KMS-11 (cell line): ENCODE measurements around the gene LASP1.
"Not testable (repeated sequence)": the region's sequence is repeated elsewhere in the genome, so short reads cannot be mapped to it uniquely, and the experiment has no call there.

Experiments used
- H2AFZ ChIP-seq: fragments of 200-600 bp; sonication (generic); 2 replicates; pipeline ENCODE4 v1.6.1; 2016; ENCODE audit warnings: antibody characterized with exemption, mixed run types, low read depth
- H3K27ac ChIP-seq: fragments of 200-600 bp; sonication (generic); 2 replicates; pipeline ENCODE4 v1.6.1; 2016; ENCODE audit warnings: mild to moderate bottlenecking, mixed run types
- H3K27me3 ChIP-seq: fragments of 200-600 bp; sonication (generic); 2 replicates; pipeline ENCODE4 v1.6.1; 2017; ENCODE audit warnings: mild to moderate bottlenecking, low read depth, mixed run types, moderate library complexity; ENCODE audit not compliant: insufficient read depth
- H3K36me3 ChIP-seq: fragments of 200-600 bp; sonication (generic); 2 replicates; pipeline ENCODE4 v1.6.1; 2017; ENCODE audit warnings: mild to moderate bottlenecking, mixed run types; ENCODE audit not compliant: insufficient read depth
- H3K4me1 ChIP-seq: fragments of 200-600 bp; sonication (generic); 2 replicates; pipeline ENCODE4 v1.6.1; 2016; ENCODE audit warnings: mild to moderate bottlenecking, low read depth, mixed run types; ENCODE audit not compliant: poor library complexity, severe bottlenecking
- H3K4me2 ChIP-seq: fragments of 200-600 bp; sonication (generic); 2 replicates; pipeline ENCODE4 v1.7.0; 2016; ENCODE audit warnings: mild to moderate bottlenecking, mixed run types
- H3K4me3 ChIP-seq: fragments of 200-600 bp; sonication (generic); IDR thresholded peaks from 2 replicates; pipeline ENCODE4 v1.6.1; 2017; ENCODE audit warnings: low read depth, low read length, mixed read lengths; ENCODE audit not compliant: insufficient read depth
- H3K79me2 ChIP-seq: fragments of 200-600 bp; sonication (generic); 2 replicates; pipeline ENCODE4 v1.6.1; 2016; ENCODE audit warnings: low read depth, mixed run types; ENCODE audit not compliant: insufficient read depth
- H3K9ac ChIP-seq: fragments of 200-600 bp; sonication (generic); 2 replicates; pipeline ENCODE4 v1.6.1; 2016; ENCODE audit warnings: mild to moderate bottlenecking, mixed run types
- H4K20me1 ChIP-seq: fragments of 200-600 bp; sonication (generic); 2 replicates; pipeline ENCODE4 v1.6.1; 2016; ENCODE audit warnings: mild to moderate bottlenecking, mixed run types; ENCODE audit not compliant: insufficient read depth
- TF ChIP-seq, protein P1 (sequence below): fragments of 200-600 bp; sonication (generic); conservative IDR thresholded peaks from 2 replicates; pipeline ENCODE4 v1.6.1; 2017; ENCODE audit warnings: low read depth, mild to moderate bottlenecking, antibody characterized with exemption, low read length, moderate library complexity, mixed read lengths

LASP1 gene

DNA sequence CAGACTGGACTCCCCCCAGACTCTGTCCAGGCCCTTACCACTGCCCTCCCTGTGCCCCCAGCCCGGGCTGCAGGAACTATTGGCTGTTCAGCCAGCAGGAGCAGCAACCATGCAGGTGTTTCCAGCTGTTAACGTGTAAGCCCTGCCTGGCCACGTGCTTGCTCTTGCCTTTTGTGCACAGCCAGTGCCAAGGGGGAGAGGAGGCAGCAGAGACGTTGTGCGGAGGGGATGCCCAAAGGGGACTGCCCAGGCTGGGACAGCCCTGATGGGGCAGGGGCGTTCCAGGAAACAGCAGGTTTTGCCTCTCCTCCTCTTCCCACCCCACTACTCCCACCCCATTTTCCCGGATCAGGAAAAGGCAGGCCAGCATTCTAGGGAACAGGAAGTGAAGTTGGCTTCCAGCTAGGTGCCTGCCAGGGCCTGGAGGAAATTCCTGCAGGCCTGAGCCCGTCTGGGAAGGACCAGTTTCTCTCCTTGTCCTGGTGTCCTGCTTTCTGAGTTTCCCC is 38.9 kb downstream of the LASP1 start:
- Histone ChIP-seq H3K4me2 (no peak overlapping the region), H4K20me1 (no peaks in the 10 kb centered on the region), H3K27ac (no peak overlapping the region), H3K4me3 (no peak overlapping the region), H3K27me3 (no peaks in the 10 kb centered on the region), H3K4me1 (no peaks in the 10 kb centered on the region), H3K36me3 (no peaks in the 10 kb centered on the region), H3K9ac (no peak overlapping the region), H2AFZ (no peak overlapping the region), H3K79me2 (no peaks in the 10 kb centered on the region)
- TF ChIP-seq, protein P1, sequence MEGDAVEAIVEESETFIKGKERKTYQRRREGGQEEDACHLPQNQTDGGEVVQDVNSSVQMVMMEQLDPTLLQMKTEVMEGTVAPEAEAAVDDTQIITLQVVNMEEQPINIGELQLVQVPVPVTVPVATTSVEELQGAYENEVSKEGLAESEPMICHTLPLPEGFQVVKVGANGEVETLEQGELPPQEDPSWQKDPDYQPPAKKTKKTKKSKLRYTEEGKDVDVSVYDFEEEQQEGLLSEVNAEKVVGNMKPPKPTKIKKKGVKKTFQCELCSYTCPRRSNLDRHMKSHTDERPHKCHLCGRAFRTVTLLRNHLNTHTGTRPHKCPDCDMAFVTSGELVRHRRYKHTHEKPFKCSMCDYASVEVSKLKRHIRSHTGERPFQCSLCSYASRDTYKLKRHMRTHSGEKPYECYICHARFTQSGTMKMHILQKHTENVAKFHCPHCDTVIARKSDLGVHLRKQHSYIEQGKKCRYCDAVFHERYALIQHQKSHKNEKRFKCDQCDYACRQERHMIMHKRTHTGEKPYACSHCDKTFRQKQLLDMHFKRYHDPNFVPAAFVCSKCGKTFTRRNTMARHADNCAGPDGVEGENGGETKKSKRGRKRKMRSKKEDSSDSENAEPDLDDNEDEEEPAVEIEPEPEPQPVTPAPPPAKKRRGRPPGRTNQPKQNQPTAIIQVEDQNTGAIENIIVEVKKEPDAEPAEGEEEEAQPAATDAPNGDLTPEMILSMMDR: no peak

DNA sequence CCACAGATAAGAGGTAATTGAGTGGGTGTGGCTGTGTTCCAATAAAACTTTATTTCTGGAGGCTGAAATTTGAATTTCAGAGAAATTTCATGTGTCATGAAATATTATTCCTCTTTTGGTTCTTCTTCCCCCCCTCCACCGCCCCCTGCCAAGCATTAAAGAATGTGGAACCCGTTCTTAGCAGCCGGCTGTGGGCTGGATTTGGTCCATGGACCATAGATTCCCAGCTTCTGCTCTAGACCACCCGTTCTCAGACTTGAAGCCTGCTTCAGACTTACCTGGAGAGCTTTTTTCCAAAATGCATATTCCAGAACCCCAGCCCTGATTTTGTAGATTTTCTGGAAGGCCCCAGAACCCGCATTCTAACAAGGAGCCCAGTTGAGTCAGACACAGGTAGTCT is 40.5 kb downstream of the LASP1 start:
- TF ChIP-seq, protein P1: no peak
- Histone ChIP-seq H3K4me1 (no peaks in the 10 kb centered on the region), H3K79me2 (no peaks in the 10 kb centered on the region), H2AFZ (no peak overlapping the region), H3K27me3 (no peaks in the 10 kb centered on the region), H3K4me3 (no peak overlapping the region), H3K27ac (no peak overlapping the region), H3K9ac (no peak overlapping the region), H4K20me1 (no peaks in the 10 kb centered on the region), H3K36me3 (no peaks in the 10 kb centered on the region), H3K4me2 (no peak overlapping the region)

DNA sequence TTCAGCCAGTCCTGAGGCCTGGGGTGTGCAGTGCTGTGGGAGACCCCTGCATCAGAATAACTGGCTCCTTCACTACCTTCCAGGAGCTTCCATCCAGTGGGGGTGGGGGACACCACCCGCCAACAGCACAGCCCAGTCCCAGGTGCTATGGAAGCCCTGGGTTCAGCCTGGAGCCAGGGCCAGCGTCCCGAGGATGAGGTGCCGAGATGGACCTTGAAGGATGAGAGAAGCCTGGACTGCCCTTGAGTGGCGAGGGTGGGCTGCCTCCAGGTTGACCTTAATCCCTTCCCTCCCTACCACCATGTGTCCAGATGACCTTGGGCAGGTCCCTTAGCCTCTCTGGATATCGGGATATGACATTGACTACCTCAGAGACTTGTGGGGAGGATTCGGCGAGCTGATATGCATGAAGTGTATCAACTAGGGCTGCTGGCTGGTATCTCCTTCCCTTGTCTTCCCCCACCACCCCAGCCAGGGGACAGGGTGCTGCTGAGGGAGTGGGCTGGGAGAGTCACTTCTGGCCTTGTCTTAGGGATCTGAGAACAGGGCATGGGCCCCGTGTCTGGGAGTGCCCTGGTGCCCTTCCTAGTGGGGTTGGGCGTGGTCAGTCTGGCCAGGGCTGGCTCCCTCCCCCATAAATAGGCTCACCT is 41.3 kb downstream of the LASP1 start:
- no peaks in the 10 kb centered on the region for H4K20me1 ChIP-seq
- no peak overlapping the region for H2AFZ ChIP-seq
- no peak overlapping the region for H3K4me3 ChIP-seq
- no peaks in the 10 kb centered on the region for H3K4me1 ChIP-seq
- no peaks in the 10 kb centered on the region for H3K27me3 ChIP-seq
- H3K27ac ChIP-seq: no peak overlapping the region
- no peak overlapping the region for H3K4me2 ChIP-seq
- no peaks in the 10 kb centered on the region for H3K79me2 ChIP-seq
- no peak overlapping the region for H3K9ac ChIP-seq
- TF ChIP-seq, protein P1: no peak
- H3K36me3 ChIP-seq: no peaks in the 10 kb centered on the region

DNA sequence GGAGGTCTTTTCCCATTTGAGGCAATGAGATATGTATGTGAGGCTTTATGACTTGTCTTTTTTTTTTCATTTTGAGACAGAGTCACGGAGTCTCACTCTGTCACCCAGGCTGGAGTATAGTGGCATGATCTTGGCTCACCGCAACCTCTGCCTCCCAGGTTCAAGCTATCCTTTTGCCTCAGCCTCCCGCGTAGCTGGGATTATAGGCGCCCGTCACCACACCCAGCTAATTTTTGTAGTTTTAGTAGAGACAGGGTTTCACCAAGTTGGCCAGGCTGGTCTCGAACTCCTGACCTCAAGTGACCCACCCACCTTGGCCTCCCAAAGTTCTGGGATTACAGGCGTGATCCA is 41.8 kb downstream of the LASP1 start:
- H4K20me1 ChIP-seq, H3K36me3 ChIP-seq, H2AFZ ChIP-seq, H3K4me2 ChIP-seq, H3K4me3 ChIP-seq, H3K27me3 ChIP-seq, H3K4me1 ChIP-seq, H3K27ac ChIP-seq, H3K9ac ChIP-seq, H3K79me2 ChIP-seq: not testable (repeated sequence)

DNA sequence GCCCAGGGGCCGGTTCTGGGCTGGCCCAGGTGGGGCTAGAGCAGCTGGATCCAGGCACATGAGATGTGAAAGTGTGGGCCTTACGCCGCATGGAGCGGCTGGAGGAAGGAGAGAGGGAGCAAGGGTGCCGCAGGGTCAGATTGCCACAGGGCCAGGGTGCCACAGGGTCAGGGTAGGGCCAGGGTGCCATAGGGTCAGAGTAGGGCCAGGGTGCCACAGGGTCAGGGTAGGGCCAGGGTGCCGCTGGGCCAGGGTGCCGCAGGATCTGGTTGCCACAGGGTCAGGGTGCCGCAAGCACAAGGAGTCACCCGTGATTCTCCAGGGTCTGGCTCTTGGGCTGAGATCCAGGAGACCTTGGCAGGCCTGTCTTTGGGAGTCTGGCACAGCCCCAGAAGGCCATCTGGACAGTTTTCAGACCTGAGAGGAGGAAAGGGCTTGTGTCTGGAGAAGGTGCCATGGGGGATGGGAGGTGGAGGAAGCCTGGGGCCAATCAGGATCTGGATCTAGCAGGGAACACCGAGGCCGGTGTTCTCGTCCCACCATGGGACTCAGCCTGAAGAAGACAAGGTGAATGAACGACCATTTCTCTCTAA is 42.5 kb downstream of the LASP1 start:
- TF ChIP-seq, protein P1: no peak
- Histone ChIP-seq H3K4me3 (no peak overlapping the region), H4K20me1 (no peaks in the 10 kb centered on the region), H3K9ac (no peak overlapping the region), H3K27me3 (no peaks in the 10 kb centered on the region), H3K4me1 (no peaks in the 10 kb centered on the region), H3K79me2 (no peaks in the 10 kb centered on the region), H3K36me3 (no peaks in the 10 kb centered on the region), H3K4me2 (no peak overlapping the region), H2AFZ (no peak overlapping the region), H3K27ac (no peak overlapping the region)
